ENCODE results near the gene SLC13A4.

Gene SLC13A4

DNA sequence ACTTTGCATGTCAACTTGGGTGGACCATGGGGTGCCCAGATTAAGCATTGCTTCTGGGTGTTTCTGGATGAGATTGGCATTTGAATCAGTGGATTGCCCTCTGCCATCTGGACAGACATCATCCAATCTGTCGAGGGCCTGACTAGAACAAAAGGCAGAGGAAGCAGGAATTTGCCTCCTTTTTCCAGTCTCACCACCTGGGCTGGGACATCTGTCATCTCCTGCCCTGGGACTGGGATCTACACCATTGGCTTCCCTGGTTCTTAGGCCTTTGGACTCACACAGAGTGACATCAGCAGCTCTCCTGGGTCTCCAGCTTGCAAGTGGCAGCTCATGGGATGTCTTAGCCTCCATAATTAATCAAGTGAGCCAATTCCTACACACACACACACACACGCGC is 10.3 kb downstream of the SLC13A4 start:
- Histone ChIP-seq H3K4me3 (ENCODE audit: low read depth in 1 of 2, low read length in 1 of 2) (no peak overlapping the region), H3K27ac (no peak overlapping the region), H3K36me3 (no peaks in the 10 kb centered on the region), H3K4me1 (ENCODE audit: control insufficient read depth in 1 of 2, insufficient read depth in 1 of 2, low read depth in 1 of 2, low read length in 1 of 2) (no peaks in the 10 kb centered on the region), H3K9me3 (no peaks in the 10 kb centered on the region), H3K27me3 (no peaks in the 10 kb centered on the region)
- TF ChIP-seq, protein P1, sequence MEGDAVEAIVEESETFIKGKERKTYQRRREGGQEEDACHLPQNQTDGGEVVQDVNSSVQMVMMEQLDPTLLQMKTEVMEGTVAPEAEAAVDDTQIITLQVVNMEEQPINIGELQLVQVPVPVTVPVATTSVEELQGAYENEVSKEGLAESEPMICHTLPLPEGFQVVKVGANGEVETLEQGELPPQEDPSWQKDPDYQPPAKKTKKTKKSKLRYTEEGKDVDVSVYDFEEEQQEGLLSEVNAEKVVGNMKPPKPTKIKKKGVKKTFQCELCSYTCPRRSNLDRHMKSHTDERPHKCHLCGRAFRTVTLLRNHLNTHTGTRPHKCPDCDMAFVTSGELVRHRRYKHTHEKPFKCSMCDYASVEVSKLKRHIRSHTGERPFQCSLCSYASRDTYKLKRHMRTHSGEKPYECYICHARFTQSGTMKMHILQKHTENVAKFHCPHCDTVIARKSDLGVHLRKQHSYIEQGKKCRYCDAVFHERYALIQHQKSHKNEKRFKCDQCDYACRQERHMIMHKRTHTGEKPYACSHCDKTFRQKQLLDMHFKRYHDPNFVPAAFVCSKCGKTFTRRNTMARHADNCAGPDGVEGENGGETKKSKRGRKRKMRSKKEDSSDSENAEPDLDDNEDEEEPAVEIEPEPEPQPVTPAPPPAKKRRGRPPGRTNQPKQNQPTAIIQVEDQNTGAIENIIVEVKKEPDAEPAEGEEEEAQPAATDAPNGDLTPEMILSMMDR (IDR thresholded peaks at IDR 0.05) = no peak

DNA sequence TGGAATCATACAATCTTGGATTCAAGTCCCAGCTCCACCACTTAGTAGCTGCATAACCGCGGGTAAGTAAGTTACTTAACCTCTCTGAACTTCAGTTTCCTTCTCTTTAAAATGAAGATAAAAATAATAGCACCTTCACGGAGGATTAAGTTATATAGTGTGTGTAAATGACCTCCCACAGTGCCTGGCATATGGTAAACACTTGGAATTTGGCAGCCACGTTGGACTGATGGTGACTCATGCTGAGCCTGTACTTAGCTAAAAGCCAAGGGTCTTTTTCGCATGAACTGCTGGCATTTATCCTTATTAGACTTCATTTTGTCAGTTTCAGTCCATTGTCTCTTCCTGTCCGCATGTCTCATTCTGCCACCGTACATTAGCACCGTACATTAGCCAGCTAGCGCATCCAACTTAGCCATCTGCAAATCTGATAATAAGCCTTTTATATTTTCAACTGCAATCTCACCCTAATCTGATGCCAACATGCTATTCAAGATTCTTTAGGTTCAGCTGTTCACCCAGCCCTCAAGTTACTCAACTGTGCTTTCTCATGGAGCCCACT is 11.2 kb downstream of the SLC13A4 start:
- no peaks in the 10 kb centered on the region for H3K9me3 ChIP-seq
- H3K4me1 ChIP-seq (ENCODE audit: control insufficient read depth in 1 of 2, insufficient read depth in 1 of 2, low read depth in 1 of 2, low read length in 1 of 2) = no peaks in the 10 kb centered on the region
- no peak overlapping the region for H3K4me3 ChIP-seq (ENCODE audit: low read depth in 1 of 2, low read length in 1 of 2)
- TF ChIP-seq, protein P1 (IDR thresholded peaks at IDR 0.05) = no peak
- no peaks in the 10 kb centered on the region for H3K27me3 ChIP-seq
- H3K36me3 ChIP-seq = no peaks in the 10 kb centered on the region
- no peak overlapping the region for H3K27ac ChIP-seq

DNA sequence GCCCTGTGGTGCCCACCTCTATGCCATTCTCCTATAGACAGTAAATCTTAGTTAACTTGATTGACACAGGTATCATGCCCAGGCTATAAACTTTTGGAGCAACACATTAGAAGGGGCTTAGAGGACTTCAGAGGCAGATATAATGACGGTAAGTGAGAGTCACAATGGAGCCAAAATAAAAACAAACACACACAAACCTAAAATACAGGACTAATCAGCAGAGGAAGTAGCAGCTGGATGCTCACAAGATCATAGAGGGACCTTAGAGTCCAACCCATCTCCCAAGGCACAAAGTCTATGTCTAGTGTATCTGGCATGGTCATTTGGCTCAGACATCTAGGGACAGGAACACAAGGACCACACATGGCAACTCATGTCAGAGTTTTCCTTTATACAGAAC is 12.3 kb downstream of the SLC13A4 start:
- TF ChIP-seq, protein P1 (IDR thresholded peaks at IDR 0.05) = no peak
- no peaks in the 10 kb centered on the region for H3K36me3 ChIP-seq
- H3K27me3 ChIP-seq = no peaks in the 10 kb centered on the region
- no peaks in the 10 kb centered on the region for H3K9me3 ChIP-seq
- H3K4me3 ChIP-seq (ENCODE audit: low read depth in 1 of 2, low read length in 1 of 2) = no peak overlapping the region
- no peak overlapping the region for H3K27ac ChIP-seq
- no peaks in the 10 kb centered on the region for H3K4me1 ChIP-seq (ENCODE audit: control insufficient read depth in 1 of 2, insufficient read depth in 1 of 2, low read depth in 1 of 2, low read length in 1 of 2)

DNA sequence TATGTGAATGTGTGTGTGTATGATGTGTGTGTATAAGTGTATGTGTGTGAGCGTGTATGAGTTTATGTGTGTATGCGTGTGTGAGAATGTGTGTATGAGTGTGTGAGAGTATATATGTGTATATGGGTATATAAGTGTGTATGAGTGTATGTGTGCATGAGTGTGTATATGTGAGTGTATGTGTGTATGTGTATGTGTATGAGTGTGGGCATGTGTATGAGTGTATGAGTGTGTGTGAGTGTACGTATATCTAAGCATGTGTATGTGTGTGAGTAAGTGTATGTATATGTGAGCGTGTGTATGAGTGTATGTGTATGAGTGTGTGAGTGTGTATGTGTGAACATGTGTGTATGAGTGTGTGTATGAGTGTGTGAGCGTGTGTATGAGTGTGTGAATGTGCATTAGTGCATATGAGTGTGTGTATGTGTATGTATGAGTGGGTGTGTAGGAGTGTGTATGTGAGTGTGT is 12.9 kb downstream of the SLC13A4 start:
- TF ChIP-seq, protein P1 (IDR thresholded peaks at IDR 0.05) = no peak
- no peak overlapping the region for H3K4me3 ChIP-seq (ENCODE audit: low read depth in 1 of 2, low read length in 1 of 2)
- H3K9me3 ChIP-seq = no peaks in the 10 kb centered on the region
- no peaks in the 10 kb centered on the region for H3K4me1 ChIP-seq (ENCODE audit: control insufficient read depth in 1 of 2, insufficient read depth in 1 of 2, low read depth in 1 of 2, low read length in 1 of 2)
- H3K27ac ChIP-seq = no peak overlapping the region
- H3K27me3 ChIP-seq = no peaks in the 10 kb centered on the region
- H3K36me3 ChIP-seq = no peaks in the 10 kb centered on the region

DNA sequence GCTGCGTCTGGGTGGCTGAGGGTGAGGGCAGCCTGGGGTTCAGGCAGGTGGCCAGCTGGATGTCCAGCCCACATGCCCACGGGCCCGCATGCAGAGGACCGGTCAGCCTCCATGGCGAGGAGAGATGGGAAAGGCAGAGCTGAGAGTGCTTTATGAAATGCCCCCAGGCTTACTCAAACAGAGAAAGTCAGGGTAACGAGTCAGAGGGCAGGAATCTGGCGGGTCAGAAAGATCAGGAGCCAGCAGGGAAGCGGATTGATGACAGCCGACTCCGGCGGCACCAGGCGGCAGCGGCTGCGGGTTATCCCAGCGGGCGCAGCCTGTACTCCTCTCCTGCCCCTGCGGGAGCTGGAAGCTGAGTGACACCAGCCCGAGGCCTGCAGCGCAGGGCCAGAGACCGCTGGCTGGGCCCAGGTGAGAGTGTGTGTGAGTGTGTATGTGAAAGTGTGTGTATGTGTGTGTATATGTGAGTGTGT is 13.4 kb downstream of the SLC13A4 start:
- Histone ChIP-seq H3K27me3 (no peaks in the 10 kb centered on the region), H3K9me3 (no peaks in the 10 kb centered on the region), H3K4me3 (ENCODE audit: low read depth in 1 of 2, low read length in 1 of 2) (no peak overlapping the region), H3K27ac (no peak overlapping the region), H3K4me1 (ENCODE audit: control insufficient read depth in 1 of 2, insufficient read depth in 1 of 2, low read depth in 1 of 2, low read length in 1 of 2) (no peaks in the 10 kb centered on the region), H3K36me3 (no peaks in the 10 kb centered on the region)
- TF ChIP-seq, protein P1 (IDR thresholded peaks at IDR 0.05) = no peak
